ENCODE measurements around the gene NIPBL. TPM values are rescaled to one million over a fixed set of nuclear protein-coding genes. Genes with fewer than 3 reads are reported as not detected.

The NIPBL gene
- total RNA-seq, 1 experiment from 2014 or later, result 61.3 TPM

DNA sequence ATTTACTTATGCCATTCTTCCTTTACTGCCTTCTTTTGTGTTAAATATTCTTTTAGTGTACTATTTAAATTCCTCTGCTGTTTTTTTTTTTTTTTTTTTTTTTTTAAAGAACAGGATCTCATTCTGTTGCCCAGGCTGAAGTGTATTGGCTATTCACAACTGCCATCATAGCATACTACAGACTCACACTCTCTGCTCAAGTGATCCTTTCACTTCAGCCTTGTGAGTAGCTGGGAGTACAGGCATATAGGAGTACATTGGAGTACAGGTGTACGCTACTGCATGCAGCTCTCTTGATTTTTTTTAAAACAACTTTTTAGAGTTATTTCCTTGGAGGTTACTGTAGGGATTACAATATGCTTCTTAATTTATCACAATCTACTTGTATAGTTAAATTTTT is 56.1 kb downstream of the NIPBL start:
- H3K36me3 Mint-ChIP-seq (ENCODE audit: insufficient read depth in 1 of 3, low read depth in 3 of 3), result no peaks in the 10 kb centered on the region
- Histone ChIP-seq H3K4ac (ENCODE audit: low read depth, low read length) (no peak overlapping the region), H2BK15ac (ENCODE audit: low read depth, low read length) (no peak overlapping the region), H4K91ac (ENCODE audit: insufficient read length, low read depth, low read length) (no peak overlapping the region), H3K79me2 (ENCODE audit: insufficient read depth, low read length) (peaks cover 6% of the 10 kb centered on the region; the same call in 1 of the 2 replicates), H2AFZ (ENCODE audit: low read length) (no peak overlapping the region), H3T11ph (ENCODE audit: low read length) (no peak overlapping the region), H3K23ac (ENCODE audit: insufficient read length, low read depth, low read length) (no peak overlapping the region), H3K56ac (ENCODE audit: insufficient read length, low read depth, low read length) (no peak overlapping the region), H2BK5ac (ENCODE audit: insufficient read length, low read length) (no peak overlapping the region), H2BK12ac (ENCODE audit: insufficient read length, low read depth, low read length) (no peak overlapping the region), H3K4me2 (ENCODE audit: insufficient read depth, insufficient read length, low read length) (no peak overlapping the region), H4K8ac (replicated peaks; ENCODE audit: insufficient read length, low read depth, low read length) (no peak overlapping the region), H3K9ac (ENCODE audit: extremely low read depth, insufficient read length, low read length) (no peak overlapping the region), H3K79me1 (ENCODE audit: insufficient read depth, low read depth, low read length, poor library complexity, severe bottlenecking) (no peaks in the 10 kb centered on the region), H2AK5ac (ENCODE audit: insufficient read length, low read length) (no peak overlapping the region), H4K5ac (ENCODE audit: insufficient read length, low read depth, low read length) (no peak overlapping the region), H3K23me2 (ENCODE audit: insufficient read length, low read depth, low read length, poor library complexity, severe bottlenecking) (no peaks in the 10 kb centered on the region), H2BK20ac (ENCODE audit: low read depth, low read length, poor library complexity, severe bottlenecking) (no peak overlapping the region), H3K4me1 (ENCODE audit: insufficient read depth, low read length) (no peaks in the 10 kb centered on the region), H3K27ac (ENCODE audit: insufficient read length, low read depth, low read length) (no peak overlapping the region), H3K9me3 (ENCODE audit: control insufficient read depth, low read depth, low read length) (no peaks in the 10 kb centered on the region), H3K14ac (ENCODE audit: insufficient read depth, low read length) (no peak overlapping the region), H2BK120ac (ENCODE audit: low read depth, low read length, poor library complexity, severe bottlenecking) (no peak overlapping the region), H3K27me3 (ENCODE audit: insufficient read depth, low read length) (no peaks in the 10 kb centered on the region), H4K20me1 (ENCODE audit: control insufficient read depth, insufficient read depth, insufficient read length) (no peaks in the 10 kb centered on the region), H3K18ac (ENCODE audit: insufficient read length, low read depth, low read length) (no peak overlapping the region)
- peaks cover 4 to 5% of the 10 kb centered on the region in 2 experiments for H3K4me1 Mint-ChIP-seq
- no peak for DNase-seq
- no peak overlapping the region for H3K27ac Mint-ChIP-seq
- no peaks in the 10 kb centered on the region for H3K27me3 Mint-ChIP-seq (ENCODE audit: low read depth)
- WGBS (ENCODE audit: extremely low coverage, insufficient read length, low lambda C conversion rate), result no CpG with 5 or more reads among the region's 1 CpG
- TF ChIP-seq CTCF (conservative IDR thresholded peaks at IDR 0.05), result no peak
- no peaks in the 10 kb centered on the region for H3K9me3 Mint-ChIP-seq
- no peak overlapping the region for H3K4me3 Mint-ChIP-seq

All from H9 (cell line).